Activated T-cell treated with anti-CD3 and anti-CD28 coated beads, Interleukin-2, amount 50 U/mL, for 72 hours (primary cell): ENCODE data around the gene MYO3B. TPM values are rescaled to one million over a fixed set of nuclear protein-coding genes. Genes with fewer than 3 reads are reported as not detected.

ENCODE experiments used
- ATAC-seq, 2 donors: fragments of 150-1000 bp; cut with Tn5 transposase; replicated peaks in 1 of 2; 2 replicates each; pipeline ENCODE4 v1.10.0; 2021; ENCODE audit warnings: moderate library complexity in 2 of 2, mild to moderate bottlenecking in 1 of 2
- DNase-seq, 2 donors: peaks; one replicate each; pipeline ENCODE4 v3.0.0; 2021 to 2022; ENCODE audit warnings: mixed read lengths in 1 of 2
- H3K27ac Mint-ChIP-seq: one replicate; pipeline ENCODE4 v1.8.0; 2022; ENCODE audit warnings: mild to moderate bottlenecking, moderate library complexity, mixed read lengths
- H3K27me3 Mint-ChIP-seq: one replicate; pipeline ENCODE4 v1.8.0; 2022; ENCODE audit warnings: low read depth, mixed read lengths
- H3K36me3 Mint-ChIP-seq, 2 donors: one replicate each; pipeline ENCODE4 v1.8.0; 2022; ENCODE audit warnings: mixed read lengths in 2 of 2, mild to moderate bottlenecking in 1 of 2; ENCODE audit not compliant: insufficient read depth in 2 of 2
- H3K4me1 Mint-ChIP-seq: one replicate; pipeline ENCODE4 v1.8.0; 2022; ENCODE audit warnings: low read depth, mixed read lengths
- H3K4me3 Mint-ChIP-seq, 2 donors: one replicate each; pipeline ENCODE4 v1.8.0; 2022; ENCODE audit warnings: mild to moderate bottlenecking in 2 of 2, mixed read lengths in 2 of 2, moderate library complexity in 2 of 2
- H3K9me3 Mint-ChIP-seq, 2 donors: one replicate each; pipeline ENCODE4 v1.8.0; 2022; ENCODE audit warnings: mixed read lengths in 2 of 2
- total RNA-seq, 2 donors: library from RNA; stranded (reverse); gene quantifications; one replicate each; pipeline ENCODE4 v1.2.3, GENCODE V29; 2022

Gene MYO3B
- total RNA-seq, 2 donors from 2014 or later: 3.8 to 4.1 TPM

DNA sequence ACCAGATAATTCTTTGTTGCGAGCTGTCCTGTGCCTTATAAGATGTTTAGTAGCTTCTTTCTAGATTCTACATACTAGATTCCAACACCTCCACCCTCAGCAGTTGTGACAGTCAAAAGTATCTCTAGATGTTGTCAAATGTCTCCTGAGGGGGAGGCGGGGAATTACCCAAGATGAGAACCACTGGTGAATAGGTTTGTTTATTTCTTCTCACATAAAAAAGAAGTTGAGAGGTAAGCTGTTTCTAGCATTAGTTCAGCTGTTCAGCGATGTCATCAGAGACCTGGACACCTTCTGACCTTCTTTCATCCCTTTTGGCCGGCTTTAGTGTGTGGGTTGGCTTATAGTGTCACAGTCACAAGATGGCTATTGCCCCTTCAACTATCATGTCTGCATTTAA, 299.7 kb downstream of the MYO3B start:
- no peak overlapping the region for H3K4me3 Mint-ChIP-seq
- no peak overlapping the region for H3K27ac Mint-ChIP-seq
- H3K36me3 Mint-ChIP-seq: peaks cover 0 to 3% of the 10 kb centered on the region in 2 donors
- H3K27me3 Mint-ChIP-seq: peaks cover 16% of the 10 kb centered on the region
- ATAC-seq (peak; percentile 50 to 56), DNase-seq (peak in 1 of 2 donors; percentile 2)
- peaks cover 4% of the 10 kb centered on the region for H3K4me1 Mint-ChIP-seq
- no peaks in the 10 kb centered on the region for H3K9me3 Mint-ChIP-seq

GRCh38 chr2:170481201-170481600, 303.3 kb downstream of the MYO3B start:
- H3K4me3 Mint-ChIP-seq: no peak overlapping the region
- no peak overlapping the region for H3K27ac Mint-ChIP-seq
- peak; percentile 12 to 26 for DNase-seq
- peaks cover 4% of the 10 kb centered on the region for H3K4me1 Mint-ChIP-seq
- peaks cover 0 to 3% of the 10 kb centered on the region in 2 donors for H3K36me3 Mint-ChIP-seq
- H3K9me3 Mint-ChIP-seq: no peaks in the 10 kb centered on the region
- peaks cover 17% of the 10 kb centered on the region for H3K27me3 Mint-ChIP-seq
- ATAC-seq: peak; percentile 68 to 75

- Mint-ChIP-seq H3K4me1 (peaks cover 4% of the 10 kb centered on the region), H3K27me3 (peaks cover 12% of the 10 kb centered on the region), H3K9me3 (no peaks in the 10 kb centered on the region), H3K4me3 (no peak overlapping the region), H3K36me3 (no peaks in the 10 kb centered on the region), H3K27ac (no peak overlapping the region)
- no peak for ATAC-seq
- no peak for DNase-seq
Measured at GRCh38 chr2:170484552-170484951, 306.6 kb downstream of the MYO3B start.

DNA sequence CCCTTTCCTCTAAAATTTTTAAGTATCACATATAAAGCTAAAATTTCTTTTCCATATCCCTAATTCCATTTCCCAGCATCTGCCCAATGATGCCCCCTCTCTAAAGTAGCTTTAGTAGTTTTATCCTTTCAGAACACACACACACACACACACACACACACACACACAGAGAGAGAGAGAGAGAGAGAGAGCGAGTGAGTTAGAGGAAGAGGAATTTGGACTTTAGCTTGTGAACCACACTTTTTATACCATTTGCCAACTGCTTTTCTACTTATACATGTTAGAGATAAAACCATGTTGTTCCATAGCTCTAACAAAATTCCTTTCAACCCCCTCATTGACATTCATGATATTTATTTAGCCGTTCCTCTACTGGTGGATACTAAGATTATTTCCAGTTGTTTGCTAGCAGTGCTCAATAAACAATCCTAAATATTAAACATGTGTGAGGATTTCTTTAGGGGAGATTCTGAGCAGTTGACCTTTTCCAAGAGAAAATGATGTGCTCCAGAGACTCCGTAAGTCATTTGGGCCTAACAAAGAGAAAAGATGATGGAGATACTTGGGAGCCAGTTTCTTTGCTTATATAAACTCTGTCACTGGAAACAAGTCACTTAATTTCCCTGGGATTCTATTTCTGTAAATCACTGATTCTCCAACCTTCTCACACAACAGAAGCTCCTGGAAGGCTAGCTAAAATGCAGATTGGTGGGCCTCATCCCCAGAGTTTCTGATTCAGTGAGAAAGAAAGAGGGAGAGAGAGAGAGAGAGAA, 307.5 kb downstream of the MYO3B start:
- ATAC-seq: no peak
- DNase-seq: no peak
- no peaks in the 10 kb centered on the region for H3K36me3 Mint-ChIP-seq
- H3K4me3 Mint-ChIP-seq: no peak overlapping the region
- peaks cover 12% of the 10 kb centered on the region for H3K27me3 Mint-ChIP-seq
- no peaks in the 10 kb centered on the region for H3K9me3 Mint-ChIP-seq
- H3K27ac Mint-ChIP-seq: no peak overlapping the region
- peaks cover 4% of the 10 kb centered on the region for H3K4me1 Mint-ChIP-seq

DNA sequence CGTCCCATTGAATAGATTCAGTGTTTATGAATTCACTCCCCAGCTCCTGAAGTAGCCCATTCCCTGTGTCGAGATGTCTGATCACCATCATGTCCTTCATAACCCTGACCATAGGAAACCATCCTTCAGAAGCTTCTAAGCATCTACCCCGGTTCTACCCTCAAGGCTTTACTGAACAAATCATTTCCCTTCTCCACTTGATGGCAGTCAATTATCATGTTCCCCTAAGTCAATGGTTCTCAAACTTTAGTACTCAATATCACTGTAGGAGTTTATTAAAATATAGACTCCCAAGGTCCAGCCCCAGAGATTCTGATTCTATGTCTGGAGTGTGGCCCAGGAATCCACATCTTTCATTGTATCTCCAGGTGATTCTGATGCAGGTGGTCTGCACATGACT, 308.8 kb downstream of the MYO3B start:
- no peak for ATAC-seq
- Mint-ChIP-seq H3K36me3 (no peaks in the 10 kb centered on the region), H3K4me1 (no peaks in the 10 kb centered on the region), H3K9me3 (no peaks in the 10 kb centered on the region), H3K4me3 (no peak overlapping the region), H3K27ac (no peak overlapping the region), H3K27me3 (peaks cover 10% of the 10 kb centered on the region)
- no peak for DNase-seq

- H3K27me3 Mint-ChIP-seq: no peaks in the 10 kb centered on the region
- H3K4me1 Mint-ChIP-seq: no peaks in the 10 kb centered on the region
- no peak for DNase-seq
- no peaks in the 10 kb centered on the region for H3K9me3 Mint-ChIP-seq
- H3K36me3 Mint-ChIP-seq: no peaks in the 10 kb centered on the region
- no peak for ATAC-seq
- H3K27ac Mint-ChIP-seq: no peak overlapping the region
- no peak overlapping the region for H3K4me3 Mint-ChIP-seq
Measured at GRCh38 chr2:170488807-170489206, 310.9 kb downstream of the MYO3B start.

GRCh38 chr2:170492010-170492409, 314.1 kb downstream of the MYO3B start:
- ATAC-seq (no peak), DNase-seq (no peak)
- H3K27me3 Mint-ChIP-seq: peaks cover 7% of the 10 kb centered on the region
- H3K4me1 Mint-ChIP-seq: no peaks in the 10 kb centered on the region
- H3K27ac Mint-ChIP-seq: no peak overlapping the region
- H3K36me3 Mint-ChIP-seq: peaks cover 0 to 1% of the 10 kb centered on the region in 2 donors
- no peak overlapping the region for H3K4me3 Mint-ChIP-seq
- H3K9me3 Mint-ChIP-seq: no peaks in the 10 kb centered on the region

DNA sequence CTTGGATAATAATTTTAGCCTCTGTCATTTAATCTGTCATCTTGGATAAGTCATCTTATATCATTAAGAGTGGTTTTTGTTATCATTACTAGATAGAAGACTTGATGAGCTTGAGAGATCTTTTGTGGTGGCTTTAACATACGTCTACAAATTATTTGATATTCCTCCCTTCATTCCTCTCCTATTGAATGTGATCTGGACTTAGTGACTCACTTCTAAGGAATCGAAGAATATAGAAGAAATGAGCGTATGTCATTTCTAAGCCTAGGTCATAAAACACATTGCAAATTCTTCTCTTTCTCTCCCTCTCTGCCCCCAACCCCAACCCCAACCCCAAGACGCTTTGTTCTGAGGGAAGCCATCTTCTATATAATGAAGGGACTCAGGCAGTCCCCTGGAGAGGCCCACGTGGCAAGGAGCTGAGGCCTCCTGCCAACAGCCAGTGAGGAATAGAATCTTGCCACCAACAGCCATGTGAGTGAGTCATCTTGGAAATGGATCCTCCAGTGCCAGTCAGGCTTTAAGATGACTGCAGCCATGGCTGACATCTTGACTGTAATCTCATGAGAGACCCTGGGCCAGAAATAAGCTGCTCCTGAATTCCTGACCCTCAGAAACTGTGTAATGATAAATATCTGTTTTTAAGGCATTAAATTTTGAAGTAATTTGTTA, 315.6 kb downstream of the MYO3B start:
- no peak for ATAC-seq
- DNase-seq: no peak
- no peak overlapping the region for H3K27ac Mint-ChIP-seq
- H3K27me3 Mint-ChIP-seq: peaks cover 7% of the 10 kb centered on the region
- H3K4me1 Mint-ChIP-seq: no peaks in the 10 kb centered on the region
- no peaks in the 10 kb centered on the region for H3K9me3 Mint-ChIP-seq
- H3K4me3 Mint-ChIP-seq: no peak overlapping the region
- H3K36me3 Mint-ChIP-seq: peaks cover 0 to 1% of the 10 kb centered on the region in 2 donors

- H3K36me3 Mint-ChIP-seq: peaks cover 0 to 1% of the 10 kb centered on the region in 2 donors
- ATAC-seq: no peak
- H3K27ac Mint-ChIP-seq: no peak overlapping the region
- H3K4me3 Mint-ChIP-seq: no peak overlapping the region
- no peaks in the 10 kb centered on the region for H3K9me3 Mint-ChIP-seq
- H3K27me3 Mint-ChIP-seq: peaks cover 7% of the 10 kb centered on the region
- no peaks in the 10 kb centered on the region for H3K4me1 Mint-ChIP-seq
- no peak for DNase-seq
Measured at GRCh38 chr2:170495896-170496295, 317.9 kb downstream of the MYO3B start.

- no peak overlapping the region for H3K27ac Mint-ChIP-seq
- peaks cover 7% of the 10 kb centered on the region for H3K27me3 Mint-ChIP-seq
- DNase-seq (no peak), ATAC-seq (no peak)
- peaks cover 0 to 1% of the 10 kb centered on the region in 2 donors for H3K36me3 Mint-ChIP-seq
- H3K4me3 Mint-ChIP-seq: no peak overlapping the region
- H3K9me3 Mint-ChIP-seq: no peaks in the 10 kb centered on the region
- peaks cover 4% of the 10 kb centered on the region for H3K4me1 Mint-ChIP-seq
Measured at GRCh38 chr2:170498619-170499018, 320.7 kb downstream of the MYO3B start.

GRCh38 chr2:170500104-170500503, 322.2 kb downstream of the MYO3B start:
- H3K27ac Mint-ChIP-seq: no peak overlapping the region
- peaks cover 7% of the 10 kb centered on the region for H3K27me3 Mint-ChIP-seq
- ATAC-seq (no peak), DNase-seq (no peak)
- no peaks in the 10 kb centered on the region for H3K36me3 Mint-ChIP-seq
- no peak overlapping the region for H3K4me3 Mint-ChIP-seq
- peaks cover 14% of the 10 kb centered on the region for H3K4me1 Mint-ChIP-seq
- no peaks in the 10 kb centered on the region for H3K9me3 Mint-ChIP-seq

- no peaks in the 10 kb centered on the region for H3K9me3 Mint-ChIP-seq
- H3K4me1 Mint-ChIP-seq: peaks cover 20% of the 10 kb centered on the region
- H3K36me3 Mint-ChIP-seq: no peaks in the 10 kb centered on the region
Measured at GRCh38 chr2:170500770-170501169, 322.8 kb downstream of the MYO3B start.

DNA sequence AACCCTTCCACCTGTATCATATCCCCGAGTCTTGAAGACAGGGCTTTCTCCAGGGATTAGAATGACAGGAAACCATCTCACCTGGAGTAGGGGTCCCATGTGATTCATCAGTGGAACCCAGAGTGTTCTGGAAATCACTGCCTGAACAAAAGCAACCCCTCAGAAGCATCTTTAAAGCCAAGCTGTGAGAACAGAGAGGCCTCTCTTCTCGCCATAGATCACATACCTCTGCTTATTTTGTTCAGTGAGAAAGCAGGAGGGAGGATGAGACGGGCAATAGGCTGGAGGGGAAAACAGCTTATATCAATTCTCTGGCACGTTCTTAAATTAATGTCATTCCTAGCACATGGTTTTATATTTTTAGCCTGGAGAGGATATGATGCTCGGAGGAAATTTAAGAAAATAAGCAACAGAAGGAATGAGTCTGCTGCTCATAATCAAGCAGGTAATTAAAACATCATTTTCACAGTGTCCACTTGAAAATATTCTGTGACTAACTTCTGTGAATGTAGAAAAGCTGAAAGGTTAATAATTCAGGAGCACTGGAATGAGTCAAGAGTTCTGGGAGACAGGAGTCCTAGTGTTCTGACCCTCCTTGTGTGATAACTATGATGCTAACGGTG, 323.6 kb downstream of the MYO3B start:
- Mint-ChIP-seq H3K27ac (no peak overlapping the region), H3K36me3 (no peaks in the 10 kb centered on the region), H3K4me3 (no peak overlapping the region), H3K4me1 (peaks cover 25% of the 10 kb centered on the region), H3K27me3 (no peaks in the 10 kb centered on the region), H3K9me3 (no peaks in the 10 kb centered on the region)
- no peak for ATAC-seq
- no peak for DNase-seq

More at GRCh38 chr2:170500770-170501169, 322.8 kb downstream of the MYO3B start:
- ATAC-seq (no peak), DNase-seq (no peak)
- Mint-ChIP-seq H3K4me3 (no peak overlapping the region), H3K27ac (no peak overlapping the region), H3K27me3 (peaks cover 3% of the 10 kb centered on the region)
